ENCODE measurements around the gene BAIAP2.

DNA sequence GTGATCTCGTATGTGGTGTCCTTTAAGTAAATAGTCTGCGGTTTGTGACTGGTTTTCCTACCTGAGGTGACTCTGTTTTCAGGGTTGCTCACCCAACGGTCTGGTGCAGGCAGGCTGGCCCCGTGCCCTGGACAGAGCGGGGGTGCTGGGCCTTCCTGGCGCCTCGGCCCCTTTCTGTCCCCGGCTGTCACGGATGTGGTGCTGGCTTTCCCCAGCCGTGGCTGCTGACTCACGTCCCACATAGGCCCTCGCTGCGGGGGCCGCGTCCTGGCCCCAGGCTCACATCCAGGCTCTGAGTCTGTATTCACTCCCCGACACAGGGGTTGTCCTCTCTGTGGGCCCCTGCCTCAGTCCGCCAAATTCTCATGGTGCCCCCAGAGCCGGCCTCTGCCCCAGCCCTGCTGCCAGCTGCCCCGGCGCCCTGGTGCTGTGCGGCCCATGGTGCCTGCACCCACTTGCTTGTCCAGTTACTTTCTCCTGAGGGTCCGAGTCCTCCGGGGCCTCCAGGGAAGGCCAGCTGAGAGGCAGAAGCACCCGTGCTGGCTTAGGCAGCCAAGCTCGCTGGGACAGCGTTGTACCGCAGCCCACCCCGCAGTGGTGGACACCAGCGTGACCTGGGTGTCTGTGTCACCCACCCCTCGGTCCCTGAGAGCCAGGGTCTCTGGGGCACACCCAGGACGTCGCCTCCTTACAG is 37.4 kb upstream of the BAIAP2 start:
- TF ChIP-seq, protein P1, sequence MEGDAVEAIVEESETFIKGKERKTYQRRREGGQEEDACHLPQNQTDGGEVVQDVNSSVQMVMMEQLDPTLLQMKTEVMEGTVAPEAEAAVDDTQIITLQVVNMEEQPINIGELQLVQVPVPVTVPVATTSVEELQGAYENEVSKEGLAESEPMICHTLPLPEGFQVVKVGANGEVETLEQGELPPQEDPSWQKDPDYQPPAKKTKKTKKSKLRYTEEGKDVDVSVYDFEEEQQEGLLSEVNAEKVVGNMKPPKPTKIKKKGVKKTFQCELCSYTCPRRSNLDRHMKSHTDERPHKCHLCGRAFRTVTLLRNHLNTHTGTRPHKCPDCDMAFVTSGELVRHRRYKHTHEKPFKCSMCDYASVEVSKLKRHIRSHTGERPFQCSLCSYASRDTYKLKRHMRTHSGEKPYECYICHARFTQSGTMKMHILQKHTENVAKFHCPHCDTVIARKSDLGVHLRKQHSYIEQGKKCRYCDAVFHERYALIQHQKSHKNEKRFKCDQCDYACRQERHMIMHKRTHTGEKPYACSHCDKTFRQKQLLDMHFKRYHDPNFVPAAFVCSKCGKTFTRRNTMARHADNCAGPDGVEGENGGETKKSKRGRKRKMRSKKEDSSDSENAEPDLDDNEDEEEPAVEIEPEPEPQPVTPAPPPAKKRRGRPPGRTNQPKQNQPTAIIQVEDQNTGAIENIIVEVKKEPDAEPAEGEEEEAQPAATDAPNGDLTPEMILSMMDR (conservative IDR thresholded peaks at IDR 0.05; ENCODE audit: low read length) = no peak
- no peak for TF ChIP-seq EZH2phosphoT487 (IDR thresholded peaks at IDR 0.05; ENCODE audit: borderline replicate concordance)

Data from Loucy (cell line).